RPMI8226 (cell line): Measurements from ENCODE around the gene CCDC85C.

Source experiments
- DNase-seq: peaks from one replicate; pipeline ENCODE4 v3.0.0-alpha.2; 2015

Gene CCDC85C

GRCh38 chr14:99535908-99536778, 67.9 kb downstream of the CCDC85C start:
- no peak for DNase-seq

- DNase-seq: no peak
Measured at GRCh38 chr14:99535448-99535847, 68.6 kb downstream of the CCDC85C start.

GRCh38 chr14:99534863-99535262, 69.1 kb downstream of the CCDC85C start:
- DNase-seq: no peak

- no peak for DNase-seq
Measured at GRCh38 chr14:99534333-99534732, 69.7 kb downstream of the CCDC85C start.

- no peak for DNase-seq
Measured at GRCh38 chr14:99532310-99532709, 71.7 kb downstream of the CCDC85C start.

- no peak for DNase-seq
Measured at GRCh38 chr14:99531251-99532096, 72.5 kb downstream of the CCDC85C start.

- DNase-seq: no peak
Measured at GRCh38 chr14:99530407-99531155, 73.4 kb downstream of the CCDC85C start.

- DNase-seq: no peak
Measured at GRCh38 chr14:99529899-99530298, 74.1 kb downstream of the CCDC85C start.

GRCh38 chr14:99527427-99528076, 76.5 kb downstream of the CCDC85C start:
- DNase-seq: no peak

- DNase-seq: no peak
Measured at GRCh38 chr14:99527026-99527425, 77.0 kb downstream of the CCDC85C start.

- no peak for DNase-seq
Measured at GRCh38 chr14:99525699-99526080, 78.3 kb downstream of the CCDC85C start.

GRCh38 chr14:99524804-99525698, 79.0 kb downstream of the CCDC85C start:
- peak; percentile 15 for DNase-seq

- no peak for DNase-seq
Measured at GRCh38 chr14:99524091-99524661, 79.8 kb downstream of the CCDC85C start.

- no peak for DNase-seq
Measured at GRCh38 chr14:99523704-99524055, 80.3 kb downstream of the CCDC85C start.

GRCh38 chr14:99522934-99523703, 80.9 kb downstream of the CCDC85C start:
- no peak for DNase-seq

GRCh38 chr14:99522457-99522891, 81.5 kb downstream of the CCDC85C start:
- no peak for DNase-seq

- DNase-seq: no peak
Measured at GRCh38 chr14:99522025-99522401, 82.0 kb downstream of the CCDC85C start.

GRCh38 chr14:99521176-99522024, 82.6 kb downstream of the CCDC85C start:
- DNase-seq: no peak

- peak; percentile 17 for DNase-seq
Measured at GRCh38 chr14:99520571-99521081, 83.4 kb downstream of the CCDC85C start.
